ENCODE results near the gene EPB42.
A peak's percentile ranks its signal among the peaks of the same experiment; 100 is the strongest.
"Not testable (repeated sequence)": the region's sequence is repeated elsewhere in the genome, so short reads cannot be mapped to it uniquely, and the experiment has no call there.

EPB42 gene

DNA sequence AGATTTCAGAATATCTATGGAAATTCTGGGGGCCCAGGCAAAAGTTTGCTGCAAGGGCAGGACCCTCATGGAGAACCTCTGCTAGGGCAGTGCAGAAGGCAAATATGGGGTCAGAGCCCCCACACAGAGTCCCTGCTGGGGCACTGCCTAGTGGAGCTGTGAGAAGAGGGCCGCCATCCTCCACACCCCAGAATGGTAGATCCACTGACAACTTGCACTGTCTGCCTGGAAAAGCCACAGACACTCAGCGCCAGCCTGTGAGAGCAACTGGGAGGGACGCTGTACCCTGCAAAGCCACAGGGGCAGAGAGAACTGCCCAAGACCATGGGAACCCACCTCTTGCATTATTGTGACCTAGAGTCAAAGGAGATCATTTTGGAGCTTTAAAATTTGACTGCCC, 21.8 kb downstream of the EPB42 start:
- Mint-ChIP-seq H3K36me3 (ENCODE audit: insufficient read depth) (peaks cover 41% of the 10 kb centered on the region), H3K27me3 (no peaks in the 10 kb centered on the region), H3K9me3 (no peaks in the 10 kb centered on the region), H3K4me1 (ENCODE audit: low read depth in 2 of 2) (peaks cover 0 to 3% of the 10 kb centered on the region in 2 donors), H3K4me3 (no peak overlapping the region), H3K27ac (no peak overlapping the region)
- DNase-seq = no peak
- ATAC-seq (replicated peaks) = no peak

DNA sequence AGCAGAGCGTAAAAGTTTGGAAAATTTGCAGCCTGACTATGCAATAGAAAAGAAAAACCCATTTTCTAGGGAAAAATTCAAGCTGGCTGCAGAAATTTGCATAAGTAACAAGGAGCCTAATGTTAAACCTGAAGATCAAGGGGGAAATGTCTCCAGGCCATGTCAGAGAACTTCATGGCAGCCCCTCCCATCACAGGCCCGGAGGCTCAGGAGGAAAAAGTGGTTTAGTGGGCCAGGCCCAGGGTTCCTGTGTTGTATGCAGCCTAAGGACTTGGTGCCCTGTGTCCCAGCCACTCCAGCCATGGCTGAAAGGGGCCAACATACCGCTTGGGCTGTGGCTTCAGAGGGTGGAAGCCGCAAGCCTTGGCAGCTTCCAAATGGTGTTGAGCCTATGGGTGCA, 22.3 kb downstream of the EPB42 start:
- not testable (repeated sequence) for H3K4me3 Mint-ChIP-seq; DNase-seq; ATAC-seq (replicated peaks); H3K27me3 Mint-ChIP-seq; H3K27ac Mint-ChIP-seq; H3K4me1 Mint-ChIP-seq (ENCODE audit: low read depth in 2 of 2); H3K9me3 Mint-ChIP-seq
- H3K36me3 Mint-ChIP-seq (ENCODE audit: insufficient read depth) = peaks cover 45% of the 10 kb centered on the region

DNA sequence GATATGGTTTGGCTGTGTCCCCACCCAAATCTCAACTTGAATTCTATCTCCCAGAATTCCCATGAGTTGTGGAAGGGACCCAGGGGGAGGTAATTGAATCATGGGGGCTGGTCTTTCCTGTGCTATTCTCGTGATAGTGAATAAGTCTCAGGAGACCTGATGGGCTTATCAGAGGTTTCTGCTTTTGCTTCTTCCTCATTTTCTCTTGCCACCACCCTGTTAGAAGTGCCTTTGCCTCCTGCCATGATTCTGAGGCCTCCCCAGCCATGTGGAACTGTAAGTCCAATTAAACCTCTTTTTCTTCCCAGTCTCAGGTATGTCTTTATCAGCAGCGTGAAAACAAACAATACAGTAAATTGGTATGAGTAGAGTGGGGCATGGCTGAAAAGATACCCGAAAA, 23.0 kb downstream of the EPB42 start:
- not testable (repeated sequence) for H3K4me1 Mint-ChIP-seq (ENCODE audit: low read depth in 2 of 2); DNase-seq; H3K27me3 Mint-ChIP-seq

DNA sequence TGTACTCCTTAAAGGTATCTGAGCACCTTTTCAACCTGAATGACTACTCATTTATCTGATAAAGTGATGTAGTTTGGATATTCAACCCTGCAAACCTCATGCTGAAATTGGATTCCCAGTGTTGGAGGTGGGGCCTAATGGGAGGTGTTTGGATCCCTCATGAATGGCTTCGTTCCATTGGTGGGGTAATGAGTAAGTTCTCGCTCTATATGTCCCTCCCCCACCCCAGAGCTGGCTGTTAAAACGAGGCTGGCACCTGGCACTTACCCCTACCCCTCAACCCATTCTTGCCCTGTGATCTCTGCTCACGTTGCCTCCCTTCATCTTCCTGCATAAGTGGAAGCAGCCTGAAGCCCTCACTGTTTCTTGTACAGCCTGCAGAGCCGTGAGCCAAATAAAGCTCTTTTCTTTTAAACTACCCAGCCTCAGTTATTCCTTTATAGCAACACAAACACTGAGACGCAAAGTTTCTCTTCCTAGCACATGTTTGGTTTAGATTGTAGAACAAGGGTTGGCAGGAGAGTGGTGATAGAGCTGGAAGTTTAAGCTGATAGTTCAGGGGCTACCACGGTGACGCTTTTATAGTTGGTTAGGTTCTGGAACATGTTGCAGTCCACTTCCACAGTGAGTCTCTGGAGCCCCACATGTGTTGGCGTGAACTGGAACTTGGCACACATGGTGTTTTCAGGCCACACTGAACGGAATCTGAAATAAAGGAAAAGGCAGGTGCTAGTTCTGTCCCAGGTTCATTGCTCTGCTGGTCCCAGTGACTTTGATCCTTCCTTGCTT, 23.9 kb downstream of the EPB42 start:
- DNase-seq (no peak), ATAC-seq (replicated peaks) (no peak)
- H3K27ac Mint-ChIP-seq = no peak overlapping the region
- H3K4me3 Mint-ChIP-seq = no peak overlapping the region
- no peaks in the 10 kb centered on the region for H3K27me3 Mint-ChIP-seq
- peaks cover 61% of the 10 kb centered on the region for H3K36me3 Mint-ChIP-seq (ENCODE audit: insufficient read depth)
- H3K9me3 Mint-ChIP-seq = no peaks in the 10 kb centered on the region
- H3K4me1 Mint-ChIP-seq (ENCODE audit: low read depth in 2 of 2) = peaks cover 0 to 3% of the 10 kb centered on the region in 2 donors

More for the DNA sequence above, 23.0 kb downstream of the EPB42 start:
- not testable (repeated sequence) for ATAC-seq (replicated peaks); H3K9me3 Mint-ChIP-seq; H3K4me3 Mint-ChIP-seq; H3K27ac Mint-ChIP-seq
- peaks cover 53% of the 10 kb centered on the region for H3K36me3 Mint-ChIP-seq (ENCODE audit: insufficient read depth)

DNA sequence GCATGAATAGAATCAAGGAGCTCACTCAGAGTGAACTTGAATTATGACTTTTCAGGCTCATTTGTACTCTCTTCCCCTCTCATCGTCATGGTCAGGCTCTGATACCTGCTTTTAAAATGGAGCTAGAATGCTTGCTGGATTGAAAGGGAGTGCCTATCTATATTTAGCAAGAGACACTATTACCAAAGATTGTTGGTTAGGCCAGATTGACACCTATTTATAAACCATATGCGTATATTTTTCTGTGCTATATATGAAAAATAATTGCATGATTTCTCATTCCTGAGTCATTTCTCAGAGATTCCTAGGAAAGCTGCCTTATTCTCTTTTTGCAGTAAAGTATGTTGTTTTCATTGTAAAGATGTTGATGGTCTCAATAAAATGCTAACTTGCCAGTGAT, 26.0 kb downstream of the EPB42 start:
- no peak for ATAC-seq (replicated peaks)
- DNase-seq = no peak
- no peaks in the 10 kb centered on the region for H3K27me3 Mint-ChIP-seq
- no peak overlapping the region for H3K27ac Mint-ChIP-seq
- no peaks in the 10 kb centered on the region for H3K9me3 Mint-ChIP-seq
- H3K4me1 Mint-ChIP-seq (ENCODE audit: low read depth in 2 of 2) = peaks cover 0 to 19% of the 10 kb centered on the region in 2 donors
- peaks cover 76% of the 10 kb centered on the region for H3K36me3 Mint-ChIP-seq (ENCODE audit: insufficient read depth)
- H3K4me3 Mint-ChIP-seq = no peak overlapping the region

DNA sequence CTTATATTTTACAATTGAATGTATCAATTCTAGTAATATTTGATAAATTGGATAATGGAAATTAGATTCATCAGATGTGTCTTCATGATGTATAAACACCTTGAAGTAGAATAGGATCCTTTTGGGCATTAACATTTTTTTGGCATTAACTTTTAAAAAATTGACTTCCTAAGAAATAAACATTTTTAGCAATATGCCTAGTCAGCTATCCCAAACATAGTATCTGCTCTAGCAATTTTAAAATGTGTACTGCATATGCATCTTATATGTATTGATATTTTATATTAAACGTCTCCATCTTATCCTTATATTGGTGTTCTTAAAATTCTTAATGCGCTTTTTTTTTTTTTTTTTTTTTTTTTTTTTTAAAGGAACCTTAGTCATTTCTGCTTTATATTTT, 27.1 kb downstream of the EPB42 start:
- H3K27ac Mint-ChIP-seq = no peak overlapping the region
- ATAC-seq (replicated peaks) = no peak

DNA sequence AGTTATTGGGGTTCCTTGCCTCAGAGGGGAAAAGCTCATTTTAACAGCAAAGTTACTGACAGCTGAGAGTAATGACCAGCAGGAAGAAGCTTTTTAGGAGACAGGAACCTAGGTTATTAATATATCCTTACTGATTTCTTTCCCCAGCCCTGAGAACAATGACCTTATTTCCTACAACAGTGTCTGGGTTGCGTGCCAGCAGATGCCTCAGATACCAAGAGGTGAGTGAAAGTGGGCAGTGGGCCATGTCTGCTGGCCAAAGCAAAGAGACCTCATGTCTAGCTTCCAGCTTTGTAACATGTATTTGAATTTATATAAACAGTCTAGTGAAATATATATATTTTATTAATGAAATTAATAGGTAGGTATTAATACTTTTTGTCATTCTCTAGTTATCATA, 30.6 kb downstream of the EPB42 start:
- ATAC-seq (replicated peaks) (no peak), DNase-seq (no peak)
- no peak overlapping the region for H3K27ac Mint-ChIP-seq
- no peaks in the 10 kb centered on the region for H3K27me3 Mint-ChIP-seq
- peaks cover 21 to 45% of the 10 kb centered on the region in 2 donors for H3K4me1 Mint-ChIP-seq (ENCODE audit: low read depth in 2 of 2)
- H3K36me3 Mint-ChIP-seq (ENCODE audit: insufficient read depth) = peaks cover 80% of the 10 kb centered on the region
- no peaks in the 10 kb centered on the region for H3K9me3 Mint-ChIP-seq
- H3K4me3 Mint-ChIP-seq = no peak overlapping the region

More for the DNA sequence above, 27.1 kb downstream of the EPB42 start:
- Mint-ChIP-seq H3K4me3 (no peak overlapping the region), H3K9me3 (no peaks in the 10 kb centered on the region), H3K36me3 (ENCODE audit: insufficient read depth) (peaks cover 84% of the 10 kb centered on the region), H3K27me3 (no peaks in the 10 kb centered on the region), H3K4me1 (ENCODE audit: low read depth in 2 of 2) (peaks cover 5 to 26% of the 10 kb centered on the region in 2 donors)
- DNase-seq = no peak

DNA sequence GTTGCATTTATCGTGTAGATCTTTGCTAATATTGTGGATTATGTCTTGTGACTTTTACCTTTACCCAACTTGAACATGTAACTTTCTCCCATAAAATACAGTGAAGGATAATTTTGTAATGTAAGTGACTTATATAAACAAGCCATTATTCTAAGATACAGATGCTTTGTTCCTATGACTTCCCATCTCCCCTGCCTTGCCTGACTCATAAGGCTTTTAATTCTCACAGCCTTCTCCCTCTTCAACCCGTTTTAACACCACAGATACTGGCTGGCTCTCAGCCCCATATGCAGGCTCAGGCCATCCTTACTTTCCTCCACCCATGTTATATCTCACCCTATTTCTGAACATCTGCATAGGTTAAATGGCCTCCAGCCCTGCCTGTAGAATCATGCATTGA, 31.5 kb downstream of the EPB42 start:
- Mint-ChIP-seq H3K36me3 (ENCODE audit: insufficient read depth) (peaks cover 78% of the 10 kb centered on the region), H3K4me1 (ENCODE audit: low read depth in 2 of 2) (peaks cover 28 to 45% of the 10 kb centered on the region in 2 donors), H3K4me3 (peak overlapping the region in 1 of 2 donors; percentile 9), H3K27me3 (no peaks in the 10 kb centered on the region), H3K27ac (peak overlapping the region in 1 of 2 donors; percentile 21), H3K9me3 (no peaks in the 10 kb centered on the region)
- ATAC-seq (replicated peaks) (no peak), DNase-seq (no peak)

DNA sequence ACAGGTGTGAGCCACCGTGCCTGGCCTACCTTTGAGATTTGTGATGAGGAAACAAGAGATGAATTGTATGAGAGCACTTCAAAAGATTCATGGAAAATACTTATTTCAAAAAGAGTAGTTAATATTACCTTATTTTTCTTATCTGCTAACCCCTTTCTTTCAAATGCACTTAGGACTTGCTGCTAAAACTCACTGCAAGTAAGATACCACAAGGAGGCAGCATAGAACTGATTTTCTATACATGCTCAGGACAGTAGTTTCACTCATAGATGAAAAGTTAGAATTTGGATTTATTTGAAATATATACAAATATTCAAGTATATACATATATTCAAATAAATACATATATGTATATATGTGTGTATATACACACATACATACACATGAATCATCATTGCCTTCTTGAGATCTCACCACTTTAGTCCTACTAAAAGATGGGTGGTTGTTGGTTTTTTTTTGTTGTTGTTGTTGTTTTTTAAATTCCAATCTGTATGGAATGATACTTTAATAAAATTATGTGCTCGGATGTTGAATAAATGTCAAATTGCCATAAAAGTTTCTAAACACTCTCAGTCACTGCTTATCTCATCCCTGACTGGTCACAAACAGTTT, 33.2 kb downstream of the EPB42 start:
- ATAC-seq (replicated peaks) (no peak), DNase-seq (no peak)
- H3K27ac Mint-ChIP-seq = peak overlapping the region; percentile 28 to 71
- peaks cover 28 to 45% of the 10 kb centered on the region in 2 donors for H3K4me1 Mint-ChIP-seq (ENCODE audit: low read depth in 2 of 2)
- peak overlapping the region; percentile 90 to 92 for H3K4me3 Mint-ChIP-seq
- no peaks in the 10 kb centered on the region for H3K9me3 Mint-ChIP-seq
- no peaks in the 10 kb centered on the region for H3K27me3 Mint-ChIP-seq
- H3K36me3 Mint-ChIP-seq (ENCODE audit: insufficient read depth) = peaks cover 62% of the 10 kb centered on the region

DNA sequence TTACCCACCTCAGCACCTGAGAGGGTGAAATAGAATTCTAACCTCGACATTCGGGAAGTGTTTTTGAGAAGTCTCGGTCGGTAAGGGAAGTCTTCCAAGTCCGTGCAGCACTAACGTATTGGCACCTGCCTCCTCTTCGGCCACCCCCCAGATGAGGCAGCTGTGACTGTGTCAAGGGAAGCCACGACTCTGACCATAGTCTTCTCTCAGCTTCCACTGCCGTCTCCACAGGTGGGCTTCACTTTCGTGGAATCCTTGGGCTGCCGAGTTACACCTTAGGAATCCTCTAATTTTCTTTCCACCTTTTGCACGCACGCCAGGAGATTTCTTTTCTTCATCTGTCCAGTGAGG, 34.8 kb downstream of the EPB42 start:
- DNase-seq (no peak), ATAC-seq (replicated peaks) (no peak)
- peaks cover 49% of the 10 kb centered on the region for H3K36me3 Mint-ChIP-seq (ENCODE audit: insufficient read depth)

DNA sequence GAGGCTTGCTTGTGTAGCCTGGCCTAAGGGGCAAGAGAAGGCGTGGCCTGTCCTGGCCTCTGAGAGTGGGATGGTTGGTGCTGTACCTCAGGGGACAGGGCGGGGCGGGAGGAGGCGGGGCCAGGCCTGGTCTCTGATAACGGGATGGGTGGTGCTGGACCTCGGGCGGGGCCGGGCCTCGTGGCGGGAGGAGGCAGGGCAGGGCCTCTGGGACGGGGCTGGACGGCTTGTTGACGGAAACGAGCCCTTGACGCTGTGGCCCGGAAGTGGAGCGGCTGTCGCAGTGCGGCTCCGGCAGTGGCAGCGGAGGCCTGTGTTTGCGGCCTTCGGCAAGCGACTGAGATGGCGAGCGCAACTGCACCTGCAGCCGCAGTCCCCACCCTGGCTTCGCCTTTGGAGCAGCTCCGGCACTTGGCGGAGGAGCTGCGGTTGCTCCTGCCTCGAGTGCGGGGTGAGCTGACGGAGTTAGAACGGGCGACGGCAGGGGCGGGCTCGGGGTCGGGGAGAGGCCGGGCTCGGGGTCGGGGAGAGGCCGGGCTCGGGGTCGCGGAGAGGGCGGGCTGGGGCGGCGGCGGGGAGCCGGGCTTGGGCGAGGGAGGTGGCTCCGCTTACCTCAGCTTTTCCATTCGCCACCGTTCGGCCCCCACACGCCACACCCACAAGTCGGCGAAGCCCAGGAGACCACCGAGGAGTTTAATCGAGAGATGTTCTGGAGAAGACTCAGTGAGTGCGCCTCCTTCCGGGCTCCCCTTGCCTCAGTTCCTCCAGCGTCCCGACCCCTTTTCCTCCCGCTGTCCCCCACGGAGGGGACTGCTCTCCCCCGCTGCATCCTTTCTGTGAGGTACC, 35.4 kb downstream of the EPB42 start, which contains the start of gene CCNDBP1:
Gene CCNDBP1 (plus strand): TSS at position 247 of the 846 bp plus-strand sequence. CDS start 96 bp downstream, at position 343.
- H3K27ac Mint-ChIP-seq = peak within 1 kb of the TSS; percentile 96 to 98
- DNase-seq (peak; percentile 82 to 85 (median 85)), ATAC-seq (replicated peaks) (peak; percentile 84)
- peak within 1 kb of the TSS; percentile 90 to 92 for H3K4me3 Mint-ChIP-seq
- peaks cover 44% of the 10 kb centered on the region for H3K36me3 Mint-ChIP-seq (ENCODE audit: insufficient read depth)
- no peaks in the 10 kb centered on the region for H3K9me3 Mint-ChIP-seq
- no peaks in the 10 kb centered on the region for H3K27me3 Mint-ChIP-seq
- peaks cover 28 to 35% of the 10 kb centered on the region in 2 donors for H3K4me1 Mint-ChIP-seq (ENCODE audit: low read depth in 2 of 2)

More for the DNA sequence above, 34.8 kb downstream of the EPB42 start:
- no peaks in the 10 kb centered on the region for H3K9me3 Mint-ChIP-seq
- no peaks in the 10 kb centered on the region for H3K27me3 Mint-ChIP-seq
- H3K4me3 Mint-ChIP-seq = peak overlapping the region; percentile 90 to 92
- H3K27ac Mint-ChIP-seq = peak overlapping the region; percentile 96 to 98
- H3K4me1 Mint-ChIP-seq (ENCODE audit: low read depth in 2 of 2) = peaks cover 28 to 41% of the 10 kb centered on the region in 2 donors

DNA sequence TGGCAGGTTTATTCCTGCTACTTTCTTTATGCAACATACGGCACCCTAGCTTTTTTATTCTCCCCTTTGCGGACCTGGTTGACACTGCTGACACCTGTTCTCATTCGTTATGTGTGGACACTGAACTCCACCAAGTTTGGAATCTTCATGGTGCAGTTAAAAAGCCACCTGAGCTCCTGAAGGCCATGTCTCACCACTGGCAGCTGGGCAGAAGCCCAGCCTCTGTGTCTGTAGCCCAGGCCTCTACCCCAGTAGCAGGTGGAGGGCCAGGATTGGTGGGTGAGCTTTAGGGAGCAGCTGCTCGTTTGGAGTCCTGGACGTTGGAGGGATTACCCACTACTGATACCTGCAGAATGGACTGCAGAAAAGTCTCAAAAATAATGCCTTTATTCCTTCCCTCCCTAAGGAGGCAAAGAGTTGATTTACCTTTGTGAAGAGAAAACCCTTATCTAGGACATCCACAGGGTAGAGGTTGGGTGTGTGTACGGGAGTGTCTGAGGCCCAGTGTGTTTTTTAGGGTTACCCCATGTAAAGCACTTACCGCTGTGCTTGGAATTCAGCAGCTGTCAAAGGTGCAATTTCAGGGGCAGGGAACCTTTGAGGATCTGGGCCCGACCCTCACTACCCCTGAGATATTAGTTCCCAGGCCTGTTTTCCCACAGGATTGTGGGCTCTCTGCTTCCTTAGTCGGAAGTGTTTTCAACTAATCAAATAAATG, 36.3 kb downstream of the EPB42 start:
- peak overlapping the region; percentile 90 to 92 for H3K4me3 Mint-ChIP-seq
- peak overlapping the region; percentile 96 to 98 for H3K27ac Mint-ChIP-seq
- H3K27me3 Mint-ChIP-seq = no peaks in the 10 kb centered on the region
- H3K9me3 Mint-ChIP-seq = no peaks in the 10 kb centered on the region
- DNase-seq (no peak), ATAC-seq (replicated peaks) (no peak)
- H3K4me1 Mint-ChIP-seq (ENCODE audit: low read depth in 2 of 2) = peaks cover 27% of the 10 kb centered on the region in 2 donors
- H3K36me3 Mint-ChIP-seq (ENCODE audit: insufficient read depth) = peaks cover 40% of the 10 kb centered on the region

DNA sequence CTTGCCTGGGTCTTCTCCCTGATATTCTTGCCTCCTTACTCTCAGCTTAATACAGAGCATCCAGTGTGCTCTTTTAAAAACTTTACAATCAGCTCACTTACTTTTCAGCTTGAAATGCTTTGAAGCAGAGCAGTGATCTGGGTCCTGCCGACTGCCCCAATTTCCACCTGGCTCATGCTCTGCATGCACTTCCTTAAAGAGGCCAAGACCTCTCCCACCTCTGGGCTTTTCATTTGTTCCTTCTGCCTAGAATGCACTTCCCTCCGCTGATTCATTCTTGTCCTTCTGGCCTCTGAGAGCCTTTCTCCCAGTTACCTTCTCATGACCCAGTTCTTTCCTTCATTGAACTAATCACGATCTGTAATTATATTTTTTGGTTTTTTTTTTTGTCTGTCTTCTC, 37.5 kb downstream of the EPB42 start:
- peaks cover 22 to 23% of the 10 kb centered on the region in 2 donors for H3K4me1 Mint-ChIP-seq (ENCODE audit: low read depth in 2 of 2)
- peak overlapping the region; percentile 49 to 62 for H3K27ac Mint-ChIP-seq
- no peak for ATAC-seq (replicated peaks)
- H3K36me3 Mint-ChIP-seq (ENCODE audit: insufficient read depth) = peaks cover 38% of the 10 kb centered on the region
- H3K9me3 Mint-ChIP-seq = no peaks in the 10 kb centered on the region
- DNase-seq = no peak
- H3K27me3 Mint-ChIP-seq = no peaks in the 10 kb centered on the region
- no peak overlapping the region for H3K4me3 Mint-ChIP-seq

Measured in effector memory CD8-positive, alpha-beta T cell (primary cell).